NT2/D1 (cell line): ENCODE data around the gene CDH4.

Experiments
- SUZ12 ChIP-seq: IDR thresholded peaks from 2 replicates; pipeline ENCODE4 v1.6.1; 2011; ENCODE audit not compliant: insufficient read length, insufficient read depth; ENCODE audit errors: extremely low read depth
- YY1 ChIP-seq: IDR thresholded peaks from 2 replicates; pipeline ENCODE4 v1.6.1; 2011; ENCODE audit not compliant: insufficient read length, insufficient read depth

GRCh38 chr20:61754976-61755778, 503.1 kb downstream of the CDH4 start:
- TF ChIP-seq YY1 (no peak), SUZ12 (no peak)
